ENCODE results near the gene AFG1L.
"Not testable (repeated sequence)": the region's sequence is repeated elsewhere in the genome, so short reads cannot be mapped to it uniquely, and the experiment has no call there.

Gene AFG1L

DNA sequence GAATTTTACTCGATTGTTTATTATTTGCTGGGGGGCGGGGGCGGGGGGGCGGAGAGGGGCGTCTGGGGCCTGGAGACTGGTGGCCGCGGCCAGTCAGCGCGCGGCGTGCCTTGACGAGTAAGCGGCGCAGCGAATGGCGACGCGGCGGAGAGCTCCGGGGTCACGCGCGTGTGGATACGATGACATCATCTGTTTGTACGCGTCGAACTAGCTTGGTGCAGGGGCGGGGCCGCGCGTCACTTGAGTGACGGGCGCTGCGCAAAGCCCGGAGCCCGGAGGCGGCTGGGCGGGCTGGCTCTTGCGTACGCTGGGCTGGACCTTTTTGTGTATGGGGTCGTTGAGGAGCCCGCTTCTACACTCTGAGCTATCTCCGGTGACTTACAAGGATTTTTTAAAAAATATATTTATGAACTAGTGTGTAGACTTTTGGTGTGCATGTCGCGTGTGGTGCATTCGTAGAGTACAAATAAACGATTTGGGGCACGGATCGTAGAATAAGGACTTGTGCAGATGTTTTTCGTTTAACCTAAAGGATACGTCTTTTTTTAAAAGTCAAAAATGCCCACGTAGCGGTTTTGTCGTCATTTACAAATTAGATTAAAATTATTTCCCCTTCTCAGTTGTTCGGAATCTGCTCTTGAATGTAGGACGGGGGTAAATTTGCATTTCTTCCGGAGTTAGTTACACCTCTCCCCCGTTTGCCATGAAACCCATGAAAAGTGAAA, 263.7 kb downstream of the AFG1L start:
- DNase-seq (ENCODE audit: low read depth): peak; percentile 93

DNA sequence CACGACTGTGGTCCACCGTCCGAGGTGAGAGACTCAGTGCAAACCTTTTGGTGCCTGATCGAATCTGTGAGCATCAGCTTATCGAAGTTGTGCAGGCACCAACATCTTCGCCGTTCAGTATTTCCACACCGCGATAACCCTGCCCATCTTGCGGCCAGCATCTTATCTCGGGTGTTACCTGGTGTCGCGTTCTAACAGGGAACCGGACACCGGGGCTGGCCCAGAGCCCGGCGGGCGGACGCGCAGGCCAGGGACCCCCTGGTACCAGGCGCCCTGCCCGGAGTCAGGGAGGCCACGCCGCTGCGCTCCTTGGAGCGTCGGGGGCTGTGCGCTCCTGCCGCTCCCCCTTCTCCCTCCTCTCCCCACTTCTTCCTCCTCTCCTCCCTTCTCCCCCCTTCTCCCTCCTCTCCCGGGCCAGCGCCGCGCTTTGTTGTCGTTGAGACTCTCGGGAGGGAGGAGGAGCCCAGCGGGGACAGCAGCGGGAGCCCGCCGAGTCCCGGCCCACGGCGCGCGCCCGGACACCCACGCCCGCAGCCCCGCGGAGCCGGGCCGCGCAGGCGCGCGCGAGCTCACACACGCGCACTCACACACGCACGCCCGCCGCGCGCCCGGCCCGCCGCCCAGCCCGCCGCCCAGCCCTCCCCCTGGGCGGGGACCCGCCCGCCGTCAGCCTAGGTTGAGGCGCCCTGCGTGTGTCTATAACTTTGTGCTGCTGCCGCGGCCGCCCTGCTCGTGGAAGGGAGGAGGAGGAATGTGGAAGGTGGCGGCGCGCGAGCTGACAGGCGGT, 264.4 kb downstream of the AFG1L start:
- DNase-seq (ENCODE audit: low read depth): peak; percentile 82

GRCh38 chr6:108559884-108560462, 265.1 kb downstream of the AFG1L start:
- DNase-seq (ENCODE audit: low read depth): peak; percentile 11

- DNase-seq (ENCODE audit: low read depth): peak; percentile 47
These were observed 265.8 kb downstream of the AFG1L start, which contains the start of gene FOXO3 for GRCh38 chr6:108560463-108561308. FOXO3 (plus strand) TSS chr6:108560917; CDS start chr6:108561209, 292 bp downstream.

DNA sequence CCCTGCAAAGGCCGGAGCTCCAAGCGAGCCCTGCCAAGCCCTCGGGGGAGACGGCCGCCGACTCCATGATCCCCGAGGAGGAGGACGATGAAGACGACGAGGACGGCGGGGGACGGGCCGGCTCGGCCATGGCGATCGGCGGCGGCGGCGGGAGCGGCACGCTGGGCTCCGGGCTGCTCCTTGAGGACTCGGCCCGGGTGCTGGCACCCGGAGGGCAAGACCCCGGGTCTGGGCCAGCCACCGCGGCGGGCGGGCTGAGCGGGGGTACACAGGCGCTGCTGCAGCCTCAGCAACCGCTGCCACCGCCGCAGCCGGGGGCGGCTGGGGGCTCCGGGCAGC, 266.4 kb downstream of the AFG1L start:
- not testable (repeated sequence) for DNase-seq (ENCODE audit: low read depth)

- DNase-seq (ENCODE audit: low read depth): no peak
These were observed 267.1 kb downstream of the AFG1L start for GRCh38 chr6:108561742-108562502.

DNA sequence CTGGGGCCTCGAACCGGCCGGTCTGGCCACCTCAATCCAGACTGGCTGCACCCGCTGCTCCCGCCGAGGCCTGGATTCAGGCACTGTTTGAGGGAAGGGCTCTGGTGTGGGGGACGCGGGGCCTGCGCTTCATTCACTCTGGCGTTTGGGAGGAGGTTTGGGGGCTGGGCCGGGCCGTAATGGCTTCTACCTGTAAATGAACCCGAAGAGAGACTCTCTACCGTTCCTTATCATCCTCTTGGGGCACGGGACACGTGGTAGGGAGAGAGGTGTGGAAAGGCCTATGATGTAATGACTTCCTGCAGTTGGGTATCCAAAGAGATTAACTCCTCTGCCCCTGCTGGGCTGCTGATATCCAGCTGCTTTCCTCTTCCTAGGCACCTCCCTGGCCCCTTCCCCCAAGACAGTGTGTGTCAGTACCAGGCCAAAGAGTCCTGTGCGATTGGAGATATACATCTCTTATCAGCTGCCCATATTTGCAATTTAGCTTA, 267.7 kb downstream of the AFG1L start:
- DNase-seq (ENCODE audit: low read depth): no peak

GRCh38 chr6:108563292-108563691, 268.4 kb downstream of the AFG1L start:
- DNase-seq (ENCODE audit: low read depth): no peak

GRCh38 chr6:108564178-108564577, 269.3 kb downstream of the AFG1L start:
- DNase-seq (ENCODE audit: low read depth): no peak

DNA sequence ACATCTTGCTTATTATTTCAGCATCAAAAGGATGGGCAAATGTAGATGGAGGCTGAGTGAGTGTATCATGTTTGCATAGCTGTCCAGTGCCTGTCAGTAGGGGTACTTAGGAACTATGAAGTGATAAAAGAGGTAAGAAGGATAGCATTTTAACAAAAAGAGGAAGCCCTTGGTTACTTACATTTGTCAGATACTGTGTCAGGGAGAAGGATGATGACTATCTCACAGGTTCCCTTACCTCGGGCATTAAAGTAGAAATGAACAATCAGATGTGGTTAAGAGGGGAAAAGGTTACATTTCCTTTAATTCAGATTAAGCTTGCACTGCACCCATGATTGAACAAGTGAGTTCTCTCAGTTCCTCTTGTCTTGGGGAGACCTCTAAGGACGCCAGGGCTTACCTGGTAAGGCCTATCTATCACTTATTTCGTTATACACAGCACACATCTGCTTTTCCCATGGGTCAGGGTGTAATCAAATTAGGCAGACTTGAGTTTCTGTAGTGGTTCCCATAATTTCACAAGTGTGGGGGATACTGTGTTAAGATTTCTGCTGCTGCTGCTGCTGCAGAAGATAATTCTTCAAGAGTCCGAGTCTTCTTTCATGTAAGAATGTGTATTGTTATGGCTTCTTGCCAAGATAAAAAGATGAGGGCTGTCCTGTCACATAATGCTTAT, 270.4 kb downstream of the AFG1L start:
- no peak for DNase-seq (ENCODE audit: low read depth)

DNA sequence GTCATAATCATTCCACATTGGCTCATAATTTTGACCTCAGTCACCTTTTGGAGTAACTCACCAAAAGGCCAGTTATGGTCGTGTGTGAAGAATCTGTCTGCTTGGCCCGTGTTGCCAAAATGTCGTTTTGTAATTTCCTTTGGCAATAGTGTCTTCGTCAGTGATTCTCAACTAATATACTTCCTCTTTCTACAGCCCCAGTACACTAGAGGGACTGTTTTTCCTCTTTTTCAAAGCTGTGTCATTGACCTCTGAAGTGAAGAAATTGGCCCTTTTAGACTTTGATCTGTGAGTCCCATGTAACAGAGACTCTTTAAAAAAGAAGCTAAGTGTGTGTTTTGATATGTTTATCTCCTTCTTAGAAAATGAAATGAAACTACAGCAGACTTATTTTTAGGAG, 271.0 kb downstream of the AFG1L start:
- no peak for DNase-seq (ENCODE audit: low read depth)

GRCh38 chr6:108566406-108566805, 271.6 kb downstream of the AFG1L start:
- no peak for DNase-seq (ENCODE audit: low read depth)

DNA sequence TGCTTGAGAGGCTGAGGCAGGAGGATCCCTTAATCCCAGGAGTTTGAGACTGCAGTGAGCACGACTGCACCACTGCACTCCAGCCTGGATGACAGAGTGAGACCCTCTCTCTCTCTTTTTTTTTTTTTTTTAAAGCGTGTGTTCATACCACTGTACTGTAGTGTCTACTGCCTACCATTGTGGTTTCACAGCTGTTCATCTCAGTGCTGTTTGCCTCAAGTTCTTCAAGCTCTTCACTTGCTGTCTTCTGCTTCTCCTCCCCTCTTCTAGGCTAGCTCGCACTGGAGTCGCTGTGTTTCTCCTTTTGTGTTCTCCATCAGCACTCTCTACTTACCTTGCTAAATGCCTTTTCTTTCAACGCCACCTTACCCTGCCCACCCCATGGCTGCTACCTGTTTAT, 273.2 kb downstream of the AFG1L start:
- no peak for DNase-seq (ENCODE audit: low read depth)

DNA sequence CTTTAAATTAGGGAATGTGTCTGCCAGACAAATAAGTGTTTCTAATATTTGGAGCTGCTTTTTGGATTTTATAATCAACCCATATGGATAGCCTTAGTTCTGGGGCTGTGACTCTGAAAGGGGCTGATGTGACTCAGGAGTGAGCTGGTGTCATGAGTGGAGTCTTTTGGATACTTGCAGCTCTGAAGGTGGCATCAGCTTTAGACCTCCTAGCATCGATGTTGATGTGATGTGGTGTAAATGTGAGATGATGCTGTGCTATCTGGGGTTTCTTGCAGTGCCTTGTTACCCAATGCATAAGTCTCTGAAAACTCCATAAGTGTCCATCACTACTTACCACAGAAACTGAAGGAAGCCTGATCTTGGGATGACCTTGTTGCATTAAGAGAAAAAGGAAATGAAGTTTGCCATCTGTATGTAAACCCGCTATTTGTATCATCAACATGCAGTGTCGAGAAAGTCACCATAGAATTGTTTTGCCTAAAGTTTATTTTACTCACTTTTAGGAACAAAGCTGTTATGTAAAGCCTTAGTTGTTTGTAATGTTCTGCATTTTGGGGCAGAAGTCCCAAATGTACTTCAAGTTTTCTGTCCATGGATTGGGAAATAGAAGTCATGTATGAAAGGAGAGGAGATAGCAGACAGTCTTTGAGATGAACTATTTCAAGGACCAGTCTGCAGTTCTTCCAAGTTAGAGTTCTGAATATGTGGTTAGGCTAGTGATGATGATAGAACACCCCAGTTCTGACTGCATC, 273.9 kb downstream of the AFG1L start:
- DNase-seq (ENCODE audit: low read depth): no peak

DNA sequence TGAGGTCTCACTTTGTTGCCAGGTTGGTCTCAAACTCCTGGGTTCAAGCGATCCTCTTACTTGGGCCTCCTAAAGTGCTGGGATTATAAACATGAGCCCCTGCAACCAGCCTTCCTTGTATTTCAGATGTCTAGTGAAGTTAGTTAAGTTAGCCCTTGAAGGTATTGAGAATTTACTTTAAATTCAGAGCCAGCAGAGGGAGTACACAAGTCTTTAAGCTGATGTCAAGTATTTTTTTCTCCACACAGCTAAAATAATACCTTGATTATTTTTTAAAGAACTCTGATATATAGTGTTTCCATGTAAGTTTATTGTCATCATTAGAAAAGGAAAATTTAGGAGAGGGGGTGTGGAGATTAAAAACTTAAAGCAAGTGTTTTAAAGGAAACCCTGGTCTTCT, 275.7 kb downstream of the AFG1L start:
- DNase-seq (ENCODE audit: low read depth): no peak

- DNase-seq (ENCODE audit: low read depth): no peak
These were observed 279.7 kb downstream of the AFG1L start for GRCh38 chr6:108574457-108575141.
